Uterus (tissue), 2 donors: ENCODE results near the gene GEMIN2.

Experiments used
- POLR2A ChIP-seq, 2 donors: fragments of 450-650 bp; IDR thresholded peaks; one replicate each; pipeline ENCODE4 v1.6.1; 2016; ENCODE audit warnings: antibody characterized with exemption in 2 of 2, mild to moderate bottlenecking in 1 of 2, moderate library complexity in 1 of 2
- TF ChIP-seq, protein P1 (sequence below), 4 experiments: fragments of 200-600 bp in 2 of 4; fragments of 450-650 bp in 2 of 4; sonication (generic) in 2 of 4; IDR thresholded peaks; one replicate each; pipeline ENCODE4 v1.5.1; 2016 to 2019; ENCODE audit warnings: antibody characterized with exemption in 4 of 4, mild to moderate bottlenecking in 2 of 4, moderate library complexity in 1 of 4

DNA sequence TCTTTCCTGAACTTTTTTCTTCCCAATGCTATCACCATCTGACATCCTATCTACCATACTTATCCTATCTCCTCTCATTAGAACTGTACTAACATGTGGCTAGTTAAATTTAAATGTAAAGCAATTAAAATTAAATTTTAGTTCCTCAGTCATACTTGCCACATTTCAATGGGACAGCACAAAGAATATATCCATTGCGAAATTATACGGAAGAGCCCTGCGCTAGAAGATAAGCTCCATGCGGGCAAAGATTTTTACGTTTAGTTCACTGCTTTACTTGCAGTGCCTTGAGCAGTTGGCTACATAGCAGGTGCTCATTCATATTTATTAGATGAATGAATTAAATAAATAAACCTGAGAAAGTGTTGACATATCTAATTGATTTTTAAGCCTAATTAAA lies 44.2 kb upstream of the GEMIN2 start:
- TF ChIP-seq, protein P1, sequence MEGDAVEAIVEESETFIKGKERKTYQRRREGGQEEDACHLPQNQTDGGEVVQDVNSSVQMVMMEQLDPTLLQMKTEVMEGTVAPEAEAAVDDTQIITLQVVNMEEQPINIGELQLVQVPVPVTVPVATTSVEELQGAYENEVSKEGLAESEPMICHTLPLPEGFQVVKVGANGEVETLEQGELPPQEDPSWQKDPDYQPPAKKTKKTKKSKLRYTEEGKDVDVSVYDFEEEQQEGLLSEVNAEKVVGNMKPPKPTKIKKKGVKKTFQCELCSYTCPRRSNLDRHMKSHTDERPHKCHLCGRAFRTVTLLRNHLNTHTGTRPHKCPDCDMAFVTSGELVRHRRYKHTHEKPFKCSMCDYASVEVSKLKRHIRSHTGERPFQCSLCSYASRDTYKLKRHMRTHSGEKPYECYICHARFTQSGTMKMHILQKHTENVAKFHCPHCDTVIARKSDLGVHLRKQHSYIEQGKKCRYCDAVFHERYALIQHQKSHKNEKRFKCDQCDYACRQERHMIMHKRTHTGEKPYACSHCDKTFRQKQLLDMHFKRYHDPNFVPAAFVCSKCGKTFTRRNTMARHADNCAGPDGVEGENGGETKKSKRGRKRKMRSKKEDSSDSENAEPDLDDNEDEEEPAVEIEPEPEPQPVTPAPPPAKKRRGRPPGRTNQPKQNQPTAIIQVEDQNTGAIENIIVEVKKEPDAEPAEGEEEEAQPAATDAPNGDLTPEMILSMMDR (IDR thresholded peaks at IDR 0.05) = no peak
- TF ChIP-seq POLR2A (IDR thresholded peaks at IDR 0.05) = no peak
